Measurements from ENCODE around the gene NTM.

Gene NTM

DNA sequence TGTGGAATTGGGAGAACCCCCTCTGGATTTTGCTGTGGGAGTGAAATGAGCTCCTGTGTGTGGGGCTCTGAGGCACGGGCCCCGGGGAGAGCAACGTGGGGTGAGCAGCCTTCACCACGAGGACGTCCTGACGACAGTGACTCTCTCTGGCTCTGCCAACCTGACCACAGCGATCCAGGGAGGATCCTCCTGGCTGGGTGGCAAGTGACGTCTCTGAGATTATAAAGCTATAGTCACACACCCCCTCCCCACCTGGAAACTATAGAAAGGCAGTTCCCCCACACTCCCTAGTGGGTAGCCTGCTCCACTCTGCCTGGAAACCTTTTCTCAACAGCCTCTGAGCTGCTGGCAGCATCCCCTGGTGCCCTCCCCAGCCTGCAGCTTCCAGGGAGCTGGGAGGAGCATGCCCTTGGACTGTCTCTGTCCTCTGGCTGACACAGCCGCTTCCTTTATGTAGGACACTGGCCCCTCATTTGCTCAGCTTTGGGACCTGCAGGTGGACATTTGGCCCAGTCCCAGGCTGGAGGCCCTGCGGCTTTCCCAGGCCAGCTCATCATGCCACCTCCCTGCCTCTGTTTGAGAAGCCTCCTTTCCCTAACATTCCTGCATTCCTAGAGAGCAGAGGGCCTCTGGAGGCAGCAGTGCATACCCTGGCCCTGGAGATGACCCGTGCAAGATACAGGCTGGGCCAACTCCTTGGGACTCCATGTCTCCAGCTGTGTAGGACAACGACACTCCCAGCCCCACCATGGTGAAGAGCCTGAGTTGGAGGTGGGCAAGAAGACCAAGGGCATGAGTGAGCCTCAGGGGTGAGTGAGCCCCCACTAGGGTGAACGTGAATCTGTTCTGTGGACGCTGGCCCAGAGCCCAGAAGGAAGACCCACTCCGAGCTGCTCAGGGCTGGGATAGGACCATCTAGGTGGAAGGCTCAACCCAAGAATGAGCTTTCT, 314.0 kb downstream of the NTM start:
- H3K9ac ChIP-seq (ENCODE audit: low read depth in 1 of 2, low read length in 2 of 2): no peak overlapping the region
- H3K9me3 ChIP-seq (ENCODE audit: control insufficient read depth in 2 of 2, low read length in 2 of 2): no peaks in the 10 kb centered on the region
- H3K27ac ChIP-seq (ENCODE audit: low read depth in 2 of 2, low read length in 2 of 2): no peak overlapping the region
- H3K4me1 ChIP-seq (ENCODE audit: control insufficient read depth in 2 of 2, insufficient read depth in 2 of 2, low read length in 2 of 2): no peaks in the 10 kb centered on the region
- H3K4me3 ChIP-seq (ENCODE audit: low read length in 2 of 2): no peak overlapping the region
- H3K27me3 ChIP-seq (ENCODE audit: control insufficient read depth in 2 of 2, insufficient read depth in 2 of 2, low read length in 2 of 2): peaks cover 0 to 1% of the 10 kb centered on the region in 2 donors
- H3K36me3 ChIP-seq (ENCODE audit: control insufficient read depth in 2 of 2, insufficient read depth in 2 of 2, low read length in 2 of 2): no peaks in the 10 kb centered on the region

DNA sequence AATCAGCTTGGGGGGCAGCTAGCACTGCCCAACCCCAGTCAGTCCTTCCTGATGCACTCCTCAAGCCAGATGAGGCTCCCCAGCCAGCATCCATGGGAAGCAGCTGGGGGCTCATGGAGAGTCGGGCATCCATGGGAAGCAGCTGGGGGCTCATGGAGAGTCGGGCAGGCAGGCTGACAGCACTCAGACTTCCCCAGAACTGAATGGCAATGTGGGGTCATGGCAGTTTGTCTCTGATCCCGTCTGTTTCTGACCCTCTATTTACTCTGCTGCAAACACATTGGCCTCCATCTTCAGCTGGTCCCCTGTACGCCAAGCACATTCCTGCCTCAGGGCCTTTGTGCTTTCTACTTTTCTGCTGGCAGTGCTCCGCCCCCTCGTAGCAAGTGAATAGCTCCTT, 314.8 kb downstream of the NTM start:
- no peaks in the 10 kb centered on the region for H3K9me3 ChIP-seq (ENCODE audit: control insufficient read depth in 2 of 2, low read length in 2 of 2)
- no peak overlapping the region for H3K9ac ChIP-seq (ENCODE audit: low read depth in 1 of 2, low read length in 2 of 2)
- H3K4me3 ChIP-seq (ENCODE audit: low read length in 2 of 2): no peak overlapping the region
- H3K27me3 ChIP-seq (ENCODE audit: control insufficient read depth in 2 of 2, insufficient read depth in 2 of 2, low read length in 2 of 2): peaks cover 0 to 1% of the 10 kb centered on the region in 2 donors
- no peaks in the 10 kb centered on the region for H3K36me3 ChIP-seq (ENCODE audit: control insufficient read depth in 2 of 2, insufficient read depth in 2 of 2, low read length in 2 of 2)
- no peaks in the 10 kb centered on the region for H3K4me1 ChIP-seq (ENCODE audit: control insufficient read depth in 2 of 2, insufficient read depth in 2 of 2, low read length in 2 of 2)
- H3K27ac ChIP-seq (ENCODE audit: low read depth in 2 of 2, low read length in 2 of 2): no peak overlapping the region

DNA sequence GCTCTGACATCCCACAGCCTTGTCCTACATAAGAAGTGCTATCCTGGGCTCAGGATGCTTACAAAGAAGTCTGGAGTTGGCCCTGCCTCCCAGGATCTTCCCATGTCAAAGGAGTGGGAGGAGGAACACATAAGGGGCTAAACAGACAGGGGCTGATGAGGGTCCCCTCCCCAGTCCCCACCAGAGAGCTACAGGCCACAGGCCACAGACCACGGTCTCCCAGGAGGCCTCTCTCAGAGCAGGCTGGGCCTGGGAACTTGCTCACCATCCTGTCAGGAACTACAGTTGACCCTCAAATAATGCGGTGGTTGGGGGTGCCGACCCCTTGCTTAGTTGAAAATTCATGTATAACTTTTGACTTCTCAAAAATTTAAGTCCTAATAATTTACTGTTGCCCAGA, 315.5 kb downstream of the NTM start:
- Histone ChIP-seq H3K4me1 (ENCODE audit: control insufficient read depth in 2 of 2, insufficient read depth in 2 of 2, low read length in 2 of 2) (no peaks in the 10 kb centered on the region), H3K27me3 (ENCODE audit: control insufficient read depth in 2 of 2, insufficient read depth in 2 of 2, low read length in 2 of 2) (peaks cover 0 to 3% of the 10 kb centered on the region in 2 donors), H3K9ac (ENCODE audit: low read depth in 1 of 2, low read length in 2 of 2) (no peak overlapping the region), H3K27ac (ENCODE audit: low read depth in 2 of 2, low read length in 2 of 2) (no peak overlapping the region), H3K36me3 (ENCODE audit: control insufficient read depth in 2 of 2, insufficient read depth in 2 of 2, low read length in 2 of 2) (no peaks in the 10 kb centered on the region), H3K4me3 (ENCODE audit: low read length in 2 of 2) (no peak overlapping the region), H3K9me3 (ENCODE audit: control insufficient read depth in 2 of 2, low read length in 2 of 2) (no peaks in the 10 kb centered on the region)

DNA sequence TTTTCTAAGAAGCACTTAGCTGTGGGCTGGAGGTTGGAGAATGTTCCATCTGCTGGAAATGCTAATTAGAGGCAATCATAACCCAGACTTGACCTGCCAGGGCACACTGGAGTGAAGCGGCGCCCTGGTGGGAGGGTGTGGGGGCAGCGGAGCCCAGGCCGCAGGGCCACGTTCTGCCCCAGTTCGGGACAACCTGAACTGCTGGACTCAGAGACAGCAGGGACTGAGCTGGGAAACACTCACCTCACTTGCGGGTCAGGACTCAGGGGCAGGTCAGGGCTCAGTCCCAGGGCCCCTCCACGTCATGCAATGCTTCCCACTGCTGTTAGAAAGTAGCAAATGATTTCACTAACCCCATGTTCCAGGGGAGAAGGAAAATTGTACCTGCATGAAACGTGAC, 316.4 kb downstream of the NTM start:
- H3K27ac ChIP-seq (ENCODE audit: low read depth in 2 of 2, low read length in 2 of 2): no peak overlapping the region
- no peaks in the 10 kb centered on the region for H3K4me1 ChIP-seq (ENCODE audit: control insufficient read depth in 2 of 2, insufficient read depth in 2 of 2, low read length in 2 of 2)
- H3K27me3 ChIP-seq (ENCODE audit: control insufficient read depth in 2 of 2, insufficient read depth in 2 of 2, low read length in 2 of 2): peaks cover 0 to 3% of the 10 kb centered on the region in 2 donors
- no peaks in the 10 kb centered on the region for H3K36me3 ChIP-seq (ENCODE audit: control insufficient read depth in 2 of 2, insufficient read depth in 2 of 2, low read length in 2 of 2)
- no peaks in the 10 kb centered on the region for H3K9me3 ChIP-seq (ENCODE audit: control insufficient read depth in 2 of 2, low read length in 2 of 2)
- no peak overlapping the region for H3K9ac ChIP-seq (ENCODE audit: low read depth in 1 of 2, low read length in 2 of 2)
- H3K4me3 ChIP-seq (ENCODE audit: low read length in 2 of 2): no peak overlapping the region

DNA sequence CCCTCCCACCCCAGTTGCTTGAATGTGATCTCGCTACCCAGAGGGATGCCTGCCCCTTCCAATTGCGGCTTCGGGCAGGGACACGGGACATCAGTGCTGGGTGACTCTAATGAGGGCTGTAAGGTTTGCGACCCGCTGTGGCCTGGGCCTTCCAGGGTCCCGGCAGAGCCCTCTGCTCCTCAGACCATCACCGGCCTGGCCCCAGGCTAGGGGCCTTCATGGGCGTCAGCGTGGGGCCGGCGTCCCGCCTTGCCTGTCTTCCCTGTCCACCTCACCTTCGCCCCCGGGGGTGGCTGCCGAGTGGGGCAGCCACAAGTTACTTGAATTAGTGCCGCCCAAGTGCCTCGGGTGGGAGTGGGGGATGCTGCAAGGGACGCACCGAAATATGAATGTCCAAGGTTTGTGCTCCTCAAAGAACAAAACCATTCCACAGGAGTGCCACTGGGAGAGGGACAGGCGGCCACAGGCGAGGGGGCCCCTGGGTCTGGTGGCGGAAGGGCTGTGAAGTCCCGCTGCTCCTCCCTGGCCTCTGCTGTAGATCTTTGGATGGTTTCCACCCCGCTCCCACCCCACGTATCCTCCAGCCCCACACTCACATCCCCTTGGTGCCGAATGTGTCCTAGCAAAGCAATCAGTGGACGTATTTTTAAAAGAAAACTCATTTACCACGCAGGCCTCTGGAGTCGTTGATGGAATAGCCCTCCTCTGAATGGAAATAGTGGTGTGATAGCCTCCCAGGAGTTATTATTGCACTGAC, 317.1 kb downstream of the NTM start:
- H3K36me3 ChIP-seq (ENCODE audit: control insufficient read depth in 2 of 2, insufficient read depth in 2 of 2, low read length in 2 of 2): no peaks in the 10 kb centered on the region
- H3K4me3 ChIP-seq (ENCODE audit: low read length in 2 of 2): no peak overlapping the region
- no peaks in the 10 kb centered on the region for H3K4me1 ChIP-seq (ENCODE audit: control insufficient read depth in 2 of 2, insufficient read depth in 2 of 2, low read length in 2 of 2)
- H3K27ac ChIP-seq (ENCODE audit: low read depth in 2 of 2, low read length in 2 of 2): no peak overlapping the region
- H3K9me3 ChIP-seq (ENCODE audit: control insufficient read depth in 2 of 2, low read length in 2 of 2): no peaks in the 10 kb centered on the region
- H3K27me3 ChIP-seq (ENCODE audit: control insufficient read depth in 2 of 2, insufficient read depth in 2 of 2, low read length in 2 of 2): peaks cover 0 to 3% of the 10 kb centered on the region in 2 donors
- no peak overlapping the region for H3K9ac ChIP-seq (ENCODE audit: low read depth in 1 of 2, low read length in 2 of 2)

DNA sequence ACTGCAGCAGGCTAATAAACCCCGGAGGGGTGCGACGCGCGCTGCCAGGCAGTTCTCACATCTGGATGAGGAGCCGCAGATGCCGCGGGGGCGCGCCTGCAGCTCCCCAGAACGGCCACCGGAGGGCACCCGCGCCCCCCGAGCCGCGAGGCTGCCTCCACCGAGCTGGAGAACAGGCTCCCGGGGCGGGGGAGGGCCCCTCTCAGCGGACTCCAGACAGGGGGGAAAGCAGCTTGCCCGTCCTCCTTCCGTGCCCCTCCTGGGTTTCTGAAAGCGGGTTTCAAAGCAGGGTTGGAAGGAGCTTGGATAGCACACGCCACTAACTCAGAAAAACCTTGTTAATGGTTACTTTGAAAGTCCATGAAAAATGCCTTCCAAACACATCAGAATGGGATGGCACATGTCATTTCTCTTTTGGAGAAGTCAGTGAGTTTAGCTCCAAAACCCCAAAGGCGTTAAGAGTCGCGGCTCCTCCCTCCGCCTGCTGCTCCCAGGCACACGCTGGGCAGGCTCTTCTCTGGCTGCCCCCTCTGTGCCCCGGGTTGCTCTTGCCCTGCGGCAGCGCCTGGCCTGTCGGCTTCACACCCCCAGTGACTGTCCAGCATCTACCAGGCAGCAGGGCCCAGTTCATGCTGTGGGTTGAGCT, 317.8 kb downstream of the NTM start:
- Histone ChIP-seq H3K27ac (ENCODE audit: low read depth in 2 of 2, low read length in 2 of 2) (no peak overlapping the region), H3K4me3 (ENCODE audit: low read length in 2 of 2) (no peak overlapping the region), H3K9ac (ENCODE audit: low read depth in 1 of 2, low read length in 2 of 2) (no peak overlapping the region), H3K27me3 (ENCODE audit: control insufficient read depth in 2 of 2, insufficient read depth in 2 of 2, low read length in 2 of 2) (peaks cover 0 to 3% of the 10 kb centered on the region in 2 donors), H3K36me3 (ENCODE audit: control insufficient read depth in 2 of 2, insufficient read depth in 2 of 2, low read length in 2 of 2) (no peaks in the 10 kb centered on the region), H3K9me3 (ENCODE audit: control insufficient read depth in 2 of 2, low read length in 2 of 2) (no peaks in the 10 kb centered on the region), H3K4me1 (ENCODE audit: control insufficient read depth in 2 of 2, insufficient read depth in 2 of 2, low read length in 2 of 2) (no peaks in the 10 kb centered on the region)

DNA sequence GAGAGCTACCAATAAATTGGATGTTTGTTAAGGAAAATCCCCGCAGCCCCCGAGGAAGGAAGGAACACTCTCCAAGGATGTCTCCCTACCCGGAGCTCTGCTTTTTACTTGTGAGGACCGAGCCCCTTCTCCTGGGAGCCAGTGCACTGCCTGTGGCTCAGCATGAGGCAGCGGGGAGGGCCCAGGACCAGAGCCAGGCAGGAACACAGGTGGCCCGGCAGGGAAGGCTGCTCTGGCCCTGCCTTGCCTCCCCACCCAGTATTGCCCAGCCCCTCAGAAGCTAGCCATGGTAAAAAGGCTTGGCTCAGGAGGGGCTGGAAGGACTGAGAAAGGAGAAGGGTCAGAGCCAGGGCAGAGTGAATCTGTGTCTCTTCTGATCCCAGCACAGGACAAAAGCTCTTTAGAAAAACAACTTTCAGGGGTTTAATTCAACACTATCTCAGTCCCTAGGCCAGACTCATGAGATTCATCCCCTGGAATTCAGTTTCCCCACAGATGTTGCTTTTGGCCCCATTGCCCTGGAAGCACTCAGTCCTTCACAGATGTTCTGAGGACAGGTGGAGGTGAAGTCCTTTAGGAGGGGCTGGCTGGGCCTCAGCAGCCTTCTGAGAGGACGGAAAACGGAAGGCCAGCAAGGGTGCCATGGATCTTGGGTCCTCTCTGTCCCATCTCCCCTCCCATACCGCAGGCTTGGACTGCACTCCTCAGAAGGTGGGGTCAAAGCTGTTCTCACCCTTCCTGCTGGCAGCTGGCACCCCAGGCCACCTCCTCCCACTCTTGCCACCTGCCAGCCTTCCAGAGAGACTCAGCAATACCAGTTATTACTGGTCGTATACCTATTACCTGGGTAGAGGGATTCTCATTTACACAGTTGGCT, 318.9 kb downstream of the NTM start:
- no peak overlapping the region for H3K9ac ChIP-seq (ENCODE audit: low read depth in 1 of 2, low read length in 2 of 2)
- H3K4me1 ChIP-seq (ENCODE audit: control insufficient read depth in 2 of 2, insufficient read depth in 2 of 2, low read length in 2 of 2): no peaks in the 10 kb centered on the region
- no peaks in the 10 kb centered on the region for H3K9me3 ChIP-seq (ENCODE audit: control insufficient read depth in 2 of 2, low read length in 2 of 2)
- H3K4me3 ChIP-seq (ENCODE audit: low read length in 2 of 2): no peak overlapping the region
- H3K27ac ChIP-seq (ENCODE audit: low read depth in 2 of 2, low read length in 2 of 2): no peak overlapping the region
- H3K27me3 ChIP-seq (ENCODE audit: control insufficient read depth in 2 of 2, insufficient read depth in 2 of 2, low read length in 2 of 2): peaks cover 3 to 4% of the 10 kb centered on the region in 2 donors
- H3K36me3 ChIP-seq (ENCODE audit: control insufficient read depth in 2 of 2, insufficient read depth in 2 of 2, low read length in 2 of 2): no peaks in the 10 kb centered on the region

DNA sequence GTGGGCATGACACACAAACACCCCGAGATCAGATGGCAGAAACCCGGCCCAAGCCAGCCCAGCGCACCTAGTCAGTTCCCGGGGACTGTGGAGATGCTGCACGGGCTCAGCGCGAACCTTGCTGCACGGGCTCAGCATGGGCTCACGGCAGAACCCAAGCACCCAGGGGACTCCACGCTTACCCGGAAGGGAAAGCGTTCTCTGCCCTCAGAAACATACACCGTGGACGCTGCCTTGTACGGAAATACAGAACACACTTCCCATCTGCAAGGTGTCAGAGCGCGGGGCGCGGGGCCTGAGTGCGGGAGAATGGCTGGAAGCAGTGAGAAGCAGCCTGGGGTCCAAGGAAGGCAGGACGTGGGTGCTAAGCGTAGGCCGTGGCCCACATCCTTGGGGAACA, 319.9 kb downstream of the NTM start:
- Histone ChIP-seq H3K27me3 (ENCODE audit: control insufficient read depth in 2 of 2, insufficient read depth in 2 of 2, low read length in 2 of 2) (peaks cover 3 to 4% of the 10 kb centered on the region in 2 donors), H3K4me3 (ENCODE audit: low read length in 2 of 2) (no peak overlapping the region), H3K9ac (ENCODE audit: low read depth in 1 of 2, low read length in 2 of 2) (no peak overlapping the region), H3K4me1 (ENCODE audit: control insufficient read depth in 2 of 2, insufficient read depth in 2 of 2, low read length in 2 of 2) (no peaks in the 10 kb centered on the region), H3K36me3 (ENCODE audit: control insufficient read depth in 2 of 2, insufficient read depth in 2 of 2, low read length in 2 of 2) (no peaks in the 10 kb centered on the region), H3K9me3 (ENCODE audit: control insufficient read depth in 2 of 2, low read length in 2 of 2) (no peaks in the 10 kb centered on the region), H3K27ac (ENCODE audit: low read depth in 2 of 2, low read length in 2 of 2) (no peak overlapping the region)

DNA sequence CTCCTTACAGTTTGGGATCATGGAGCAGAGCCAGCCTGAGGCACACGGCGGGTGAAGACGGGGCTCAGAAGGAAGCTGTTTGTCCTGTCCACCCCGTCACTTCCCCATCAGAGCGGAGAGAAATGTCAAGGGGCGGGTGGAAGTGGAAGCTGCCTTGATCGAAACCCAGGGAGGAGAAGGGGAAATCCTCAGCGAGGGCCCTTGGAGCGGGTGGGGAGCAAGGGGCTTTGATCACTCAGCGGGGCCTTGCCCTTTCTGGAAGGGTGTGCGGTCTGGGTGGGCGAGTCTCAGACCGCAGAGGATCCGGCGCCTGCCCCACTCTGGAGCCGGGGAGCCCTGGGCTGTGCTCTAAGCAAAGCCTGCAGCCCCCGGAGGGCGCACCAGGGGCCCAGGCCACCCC, 320.4 kb downstream of the NTM start:
- H3K36me3 ChIP-seq (ENCODE audit: control insufficient read depth in 2 of 2, insufficient read depth in 2 of 2, low read length in 2 of 2): no peaks in the 10 kb centered on the region
- no peaks in the 10 kb centered on the region for H3K4me1 ChIP-seq (ENCODE audit: control insufficient read depth in 2 of 2, insufficient read depth in 2 of 2, low read length in 2 of 2)
- H3K27ac ChIP-seq (ENCODE audit: low read depth in 2 of 2, low read length in 2 of 2): no peak overlapping the region
- no peaks in the 10 kb centered on the region for H3K9me3 ChIP-seq (ENCODE audit: control insufficient read depth in 2 of 2, low read length in 2 of 2)
- H3K4me3 ChIP-seq (ENCODE audit: low read length in 2 of 2): no peak overlapping the region
- H3K9ac ChIP-seq (ENCODE audit: low read depth in 1 of 2, low read length in 2 of 2): no peak overlapping the region
- peaks cover 3 to 4% of the 10 kb centered on the region in 2 donors for H3K27me3 ChIP-seq (ENCODE audit: control insufficient read depth in 2 of 2, insufficient read depth in 2 of 2, low read length in 2 of 2)

All from mucosa of rectum (tissue), 2 donors.